ENCODE results near the gene NT5DC1. TPM values are rescaled to one million over a fixed set of nuclear protein-coding genes. Genes with fewer than 3 reads are reported as not detected.

Gene NT5DC1
- total RNA-seq, 1 donor from 2014 or later, result 46.0 TPM

DNA sequence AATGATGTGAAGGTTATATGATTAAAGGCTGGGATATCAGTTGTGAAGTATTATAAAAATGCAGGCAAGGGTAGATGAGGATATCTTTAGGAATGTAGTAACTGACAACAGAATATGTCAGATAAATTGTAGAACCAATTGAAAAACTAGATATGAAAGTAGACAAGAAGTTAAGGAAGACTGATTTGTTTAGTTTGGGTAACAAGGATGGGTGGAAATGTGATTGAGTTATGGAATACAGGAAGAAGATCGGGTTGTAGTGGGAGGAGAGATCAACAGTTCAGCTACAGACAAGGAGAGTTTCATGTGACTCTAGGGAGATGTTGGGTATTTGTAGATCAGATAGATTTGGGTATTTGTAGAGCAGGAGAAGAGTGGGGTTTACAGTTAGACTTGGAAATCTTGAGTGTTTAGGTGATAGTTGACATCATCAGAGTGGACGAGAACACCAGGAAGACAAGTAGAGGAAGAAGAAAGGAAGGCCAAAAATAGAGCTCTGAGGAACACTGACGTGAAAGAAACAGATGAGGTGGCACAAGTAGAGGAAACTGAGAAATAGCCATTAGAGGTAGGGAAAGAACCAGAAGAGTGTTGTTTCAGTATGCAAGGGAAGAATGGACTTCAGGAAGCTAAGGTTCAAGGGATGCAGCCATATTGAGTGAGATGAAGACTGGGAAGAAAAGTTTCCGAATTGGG lies 191.2 kb downstream of the NT5DC1 start:
- ATAC-seq (no peak), DNase-seq (no peak)
- Histone ChIP-seq H3K27me3 (ENCODE audit: low read depth) (no peaks in the 10 kb centered on the region), H3K9me3 (no peaks in the 10 kb centered on the region), H3K4me1 (no peaks in the 10 kb centered on the region), H3K27ac (no peak overlapping the region), H3K4me3 (no peak overlapping the region), H3K36me3 (no peaks in the 10 kb centered on the region)
- TF ChIP-seq, protein P1, sequence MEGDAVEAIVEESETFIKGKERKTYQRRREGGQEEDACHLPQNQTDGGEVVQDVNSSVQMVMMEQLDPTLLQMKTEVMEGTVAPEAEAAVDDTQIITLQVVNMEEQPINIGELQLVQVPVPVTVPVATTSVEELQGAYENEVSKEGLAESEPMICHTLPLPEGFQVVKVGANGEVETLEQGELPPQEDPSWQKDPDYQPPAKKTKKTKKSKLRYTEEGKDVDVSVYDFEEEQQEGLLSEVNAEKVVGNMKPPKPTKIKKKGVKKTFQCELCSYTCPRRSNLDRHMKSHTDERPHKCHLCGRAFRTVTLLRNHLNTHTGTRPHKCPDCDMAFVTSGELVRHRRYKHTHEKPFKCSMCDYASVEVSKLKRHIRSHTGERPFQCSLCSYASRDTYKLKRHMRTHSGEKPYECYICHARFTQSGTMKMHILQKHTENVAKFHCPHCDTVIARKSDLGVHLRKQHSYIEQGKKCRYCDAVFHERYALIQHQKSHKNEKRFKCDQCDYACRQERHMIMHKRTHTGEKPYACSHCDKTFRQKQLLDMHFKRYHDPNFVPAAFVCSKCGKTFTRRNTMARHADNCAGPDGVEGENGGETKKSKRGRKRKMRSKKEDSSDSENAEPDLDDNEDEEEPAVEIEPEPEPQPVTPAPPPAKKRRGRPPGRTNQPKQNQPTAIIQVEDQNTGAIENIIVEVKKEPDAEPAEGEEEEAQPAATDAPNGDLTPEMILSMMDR (IDR thresholded peaks at IDR 0.05), result no peak
- intact Hi-C loops (cut with DNase I), result no loop called here

DNA sequence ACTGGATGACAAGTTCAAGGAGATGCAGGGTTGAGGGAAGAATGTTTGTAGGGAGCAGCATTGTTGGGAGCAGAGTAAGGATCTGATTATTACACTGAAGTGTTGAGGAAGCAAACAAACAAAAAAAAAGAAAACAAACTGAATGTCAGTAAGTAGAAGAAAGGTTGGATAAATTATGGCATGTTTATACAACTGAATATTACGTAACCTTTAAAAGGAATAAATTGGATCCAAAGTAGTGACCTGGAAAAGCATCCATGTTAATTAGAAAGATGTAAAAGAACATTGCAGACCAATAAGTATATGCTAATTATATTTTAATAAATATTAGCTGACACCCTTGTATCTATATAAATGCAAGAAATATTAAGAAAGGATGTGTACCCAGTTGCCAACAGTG lies 191.9 kb downstream of the NT5DC1 start:
- Histone ChIP-seq H3K4me3 (no peak overlapping the region), H3K4me1 (no peaks in the 10 kb centered on the region), H3K27ac (no peak overlapping the region), H3K27me3 (ENCODE audit: low read depth) (no peaks in the 10 kb centered on the region), H3K36me3 (no peaks in the 10 kb centered on the region), H3K9me3 (no peaks in the 10 kb centered on the region)
- TF ChIP-seq, protein P1 (IDR thresholded peaks at IDR 0.05), result no peak
- intact Hi-C loops (cut with DNase I), result no loop called here
- ATAC-seq (no peak), DNase-seq (no peak)

DNA sequence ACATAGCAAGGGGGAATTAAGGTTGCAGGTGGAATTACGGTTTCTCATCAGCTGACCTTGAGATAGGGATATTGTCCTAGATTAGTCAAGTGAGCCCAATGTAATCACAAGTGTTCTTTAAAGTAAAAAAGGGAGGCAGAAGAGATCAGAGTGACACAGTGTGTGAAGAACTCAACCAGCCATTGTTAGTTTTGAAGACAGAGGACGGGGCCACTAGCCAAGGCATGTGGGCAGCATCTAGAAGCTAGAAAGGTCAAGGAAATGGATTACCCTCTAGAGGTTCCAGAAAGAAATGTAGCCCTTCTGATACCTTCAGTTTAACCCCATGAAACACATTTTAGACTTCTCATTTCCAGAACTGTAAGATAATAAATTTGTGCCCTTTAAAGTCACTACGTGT lies 197.6 kb downstream of the NT5DC1 start:
- Histone ChIP-seq H3K36me3 (no peaks in the 10 kb centered on the region), H3K4me3 (no peak overlapping the region), H3K27ac (no peak overlapping the region), H3K9me3 (no peaks in the 10 kb centered on the region), H3K27me3 (ENCODE audit: low read depth) (no peaks in the 10 kb centered on the region), H3K4me1 (no peaks in the 10 kb centered on the region)
- DNase-seq (no peak), ATAC-seq (no peak)
- TF ChIP-seq, protein P1 (IDR thresholded peaks at IDR 0.05), result no peak
- intact Hi-C loops (cut with DNase I), result no loop called here

DNA sequence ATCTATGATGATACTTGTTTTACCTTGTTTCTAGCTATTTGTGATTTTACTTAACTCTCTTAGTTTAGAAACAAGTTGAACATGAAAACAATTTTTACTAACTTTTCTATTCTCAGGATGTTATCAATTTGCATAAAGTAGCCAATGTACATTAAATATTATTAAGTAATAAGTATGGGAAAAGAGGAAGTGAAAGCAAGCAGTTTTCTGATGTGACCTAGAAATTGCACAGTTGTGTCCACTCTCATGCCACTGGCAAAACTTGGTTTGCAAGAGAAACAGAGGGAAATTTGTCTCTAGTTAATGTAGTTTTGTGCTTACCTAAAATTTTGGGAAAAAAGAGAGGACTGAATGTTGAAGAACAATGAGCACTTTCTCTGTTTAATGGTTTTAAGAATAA lies 198.3 kb downstream of the NT5DC1 start:
- no peak overlapping the region for H3K4me3 ChIP-seq
- no peaks in the 10 kb centered on the region for H3K27me3 ChIP-seq (ENCODE audit: low read depth)
- TF ChIP-seq, protein P1 (IDR thresholded peaks at IDR 0.05), result no peak
- H3K36me3 ChIP-seq, result no peaks in the 10 kb centered on the region
- intact Hi-C loops (cut with DNase I), result no loop called here
- no peaks in the 10 kb centered on the region for H3K4me1 ChIP-seq
- ATAC-seq, result no peak
- H3K27ac ChIP-seq, result no peak overlapping the region
- no peak for DNase-seq
- H3K9me3 ChIP-seq, result no peaks in the 10 kb centered on the region

Other genes with a start within 250 kb of the NT5DC1 start
- gene FRK, start 40.0 kb upstream of the NT5DC1 start, total RNA-seq, result 7.4 TPM
- 0.24 TPM for gene COL10A1, start 25.3 kb downstream of the NT5DC1 start, total RNA-seq
- 12.8 TPM for gene TSPYL4, start 153.2 kb downstream of the NT5DC1 start, total RNA-seq
- 72.7 TPM for gene TSPYL1, start 179.1 kb downstream of the NT5DC1 start, total RNA-seq

Measured in lower lobe of right lung (tissue), 2 donors.